Stimulated activated CD8-positive, alpha-beta memory T cell treated with anti-CD3 and anti-CD28 coated beads, Interleukin-4, amount 100 ng/mL, for 48 hours (primary cell): Measurements from ENCODE around the gene RAB27A.
"Not testable (repeated sequence)": the region's sequence is repeated elsewhere in the genome, so short reads cannot be mapped to it uniquely, and the experiment has no call there.

Experiments used
- DNase-seq: peaks from one replicate; pipeline ENCODE4 v3.0.0-alpha.2; 2020

The RAB27A gene

DNA sequence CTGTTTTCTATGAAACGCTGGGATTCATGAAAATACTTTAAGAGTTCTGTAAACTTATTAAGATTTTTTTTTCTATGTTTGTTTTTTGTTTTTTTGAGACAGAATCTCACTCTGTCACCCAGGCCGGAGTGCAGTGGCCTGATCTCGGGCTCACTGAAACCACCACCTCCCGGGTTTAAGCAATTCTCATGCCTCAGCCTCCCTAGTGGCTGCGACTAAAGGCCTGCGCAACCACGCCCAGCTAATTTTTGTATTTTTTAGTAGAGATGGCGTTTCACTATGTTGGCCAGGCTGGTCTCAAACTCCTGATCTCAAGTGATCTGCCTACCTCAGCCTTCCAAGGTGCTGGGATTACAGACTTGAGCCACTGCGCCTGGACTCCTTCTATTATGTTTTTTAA lies 39.7 kb downstream of the RAB27A start:
- DNase-seq, result not testable (repeated sequence)

DNA sequence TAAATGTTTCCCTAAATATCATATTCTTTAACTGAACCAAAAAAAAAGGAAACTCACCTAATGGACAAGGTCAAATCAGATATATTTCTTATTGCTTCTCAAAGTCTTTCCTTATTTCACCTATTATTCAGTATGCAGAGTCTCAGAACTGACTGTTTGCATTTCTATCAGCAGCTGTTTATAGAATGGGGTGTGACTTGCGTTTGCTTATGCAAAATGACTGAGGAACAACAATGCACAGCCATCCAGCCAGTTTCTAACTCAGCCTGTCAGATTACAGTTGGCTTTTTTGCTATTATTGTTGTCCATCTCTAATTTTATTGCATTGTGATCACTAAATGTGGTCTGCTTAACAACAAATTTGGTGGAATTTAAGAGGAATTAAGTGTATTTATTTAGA lies 40.7 kb downstream of the RAB27A start:
- DNase-seq, result no peak

DNA sequence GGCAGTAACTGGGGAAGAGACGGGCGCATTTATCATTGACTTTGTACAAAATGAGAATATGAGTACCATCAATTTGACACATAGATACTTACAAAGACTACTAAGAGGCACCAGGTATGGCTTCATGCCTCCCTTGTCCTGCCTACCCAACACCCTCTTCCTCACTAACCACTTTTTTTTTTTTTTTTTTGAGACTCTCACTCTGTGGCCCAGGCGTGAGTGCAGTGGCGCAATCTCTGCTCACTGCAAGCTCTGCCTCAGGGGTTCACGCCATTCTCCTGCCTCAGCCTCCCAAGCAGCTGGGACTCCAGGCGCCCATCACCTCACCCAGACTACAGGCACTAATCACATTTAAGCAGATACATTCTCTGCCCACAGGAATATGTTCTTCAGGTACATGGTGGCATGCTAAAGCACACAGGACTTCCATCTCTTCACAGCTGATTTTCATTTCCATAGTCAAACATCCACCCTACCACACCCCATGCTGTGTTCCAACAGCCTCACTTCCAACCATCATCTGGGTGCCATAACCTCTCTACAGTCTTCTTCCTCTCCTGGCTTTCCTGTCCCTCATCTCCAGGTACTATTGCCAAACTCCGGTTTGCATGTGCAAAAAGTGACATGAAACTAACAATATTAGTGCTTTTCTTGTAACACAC lies 41.7 kb downstream of the RAB27A start:
- DNase-seq, result no peak

DNA sequence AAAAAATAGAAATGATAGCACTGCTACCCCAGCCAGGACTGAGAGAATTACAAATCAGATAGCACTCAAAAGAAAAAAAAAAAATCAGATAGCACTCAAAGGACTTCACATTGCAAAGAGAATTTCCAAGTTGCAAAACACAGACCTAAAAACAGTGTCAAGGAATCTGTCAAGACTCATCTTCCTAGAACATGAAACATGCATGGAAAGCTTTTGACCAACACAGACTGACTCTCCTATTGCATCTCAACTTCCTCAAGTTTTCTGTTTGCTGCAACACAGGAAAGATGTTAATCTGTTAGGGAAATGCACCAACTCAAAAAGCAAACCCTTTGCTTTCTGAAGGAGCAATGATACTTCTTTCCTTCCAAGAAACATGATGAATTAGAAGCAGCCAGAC lies 42.3 kb downstream of the RAB27A start:
- DNase-seq, result no peak

DNA sequence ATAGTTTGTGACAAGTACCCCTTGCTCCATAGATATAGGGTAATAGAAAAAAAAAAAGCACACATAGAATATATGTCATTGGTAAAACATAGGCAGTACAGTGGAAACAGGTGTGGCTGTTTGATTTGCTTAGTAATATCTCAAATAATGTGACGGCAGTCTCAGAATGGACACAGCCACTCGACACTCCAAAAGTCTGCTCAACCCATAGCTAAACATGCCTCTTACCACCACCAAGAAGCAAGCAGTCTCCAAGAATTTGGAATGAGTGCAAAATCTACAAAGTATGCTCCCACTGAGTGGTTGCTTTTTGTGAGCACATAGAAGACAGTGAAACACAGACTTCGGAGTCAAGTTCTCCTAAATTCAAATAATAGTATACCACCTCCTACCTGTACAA lies 43.0 kb downstream of the RAB27A start:
- DNase-seq, result no peak

DNA sequence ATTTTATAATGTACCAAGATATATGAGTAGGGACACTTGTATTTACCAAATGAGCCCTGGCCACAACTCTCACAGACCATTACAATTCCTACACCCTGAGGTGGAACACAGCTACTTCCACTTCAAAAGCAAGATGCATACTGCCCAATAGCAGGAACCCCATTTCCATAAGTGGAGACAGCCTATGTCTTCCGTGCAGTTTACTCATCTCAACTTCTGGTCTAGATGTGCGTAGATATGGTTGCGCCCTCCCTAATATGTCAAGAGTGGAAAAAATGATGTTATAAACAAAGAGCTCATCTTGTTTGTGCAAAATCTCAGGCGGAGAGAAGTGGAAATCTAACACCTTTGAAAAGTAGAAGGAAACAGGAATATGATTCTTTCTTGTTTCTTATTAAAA lies 44.6 kb downstream of the RAB27A start:
- no peak for DNase-seq

DNA sequence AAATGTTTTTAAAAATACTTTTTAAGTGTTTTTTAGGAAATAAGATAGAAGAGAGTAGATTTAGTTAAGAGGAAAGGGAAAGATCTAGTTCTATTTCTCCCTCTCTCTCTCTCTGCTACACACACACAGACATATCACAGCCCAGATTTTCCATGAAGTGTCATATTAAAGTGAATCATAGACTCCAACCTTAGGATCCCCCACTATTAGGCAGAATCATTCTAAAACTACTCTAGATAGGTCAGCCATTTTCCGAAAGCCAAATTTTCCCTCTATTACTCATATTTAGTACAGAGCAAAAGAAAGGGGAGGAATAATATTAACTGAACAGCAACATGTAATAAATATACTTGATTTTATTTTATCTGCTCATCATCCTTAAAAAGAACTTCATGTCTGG lies 47.7 kb downstream of the RAB27A start:
- no peak for DNase-seq

DNA sequence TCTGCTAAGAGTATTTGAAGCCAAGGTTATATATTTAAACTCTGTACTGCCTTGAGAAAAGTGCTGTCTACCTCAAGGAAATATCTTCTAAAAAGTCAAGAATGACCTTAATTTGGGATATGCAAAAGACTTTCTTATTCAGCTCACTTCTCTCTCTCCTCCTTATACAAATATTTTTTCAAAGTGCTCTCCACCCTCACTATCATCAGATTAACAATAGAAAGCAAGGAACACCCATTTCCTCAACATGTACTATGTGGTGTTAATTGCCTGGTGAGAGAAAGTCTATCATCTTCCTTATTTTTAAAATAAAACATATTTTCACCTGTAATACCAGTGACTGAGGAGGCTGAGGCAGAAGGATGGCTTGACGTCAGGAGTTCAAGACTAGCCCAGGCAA lies 48.4 kb downstream of the RAB27A start:
- DNase-seq, result no peak

DNA sequence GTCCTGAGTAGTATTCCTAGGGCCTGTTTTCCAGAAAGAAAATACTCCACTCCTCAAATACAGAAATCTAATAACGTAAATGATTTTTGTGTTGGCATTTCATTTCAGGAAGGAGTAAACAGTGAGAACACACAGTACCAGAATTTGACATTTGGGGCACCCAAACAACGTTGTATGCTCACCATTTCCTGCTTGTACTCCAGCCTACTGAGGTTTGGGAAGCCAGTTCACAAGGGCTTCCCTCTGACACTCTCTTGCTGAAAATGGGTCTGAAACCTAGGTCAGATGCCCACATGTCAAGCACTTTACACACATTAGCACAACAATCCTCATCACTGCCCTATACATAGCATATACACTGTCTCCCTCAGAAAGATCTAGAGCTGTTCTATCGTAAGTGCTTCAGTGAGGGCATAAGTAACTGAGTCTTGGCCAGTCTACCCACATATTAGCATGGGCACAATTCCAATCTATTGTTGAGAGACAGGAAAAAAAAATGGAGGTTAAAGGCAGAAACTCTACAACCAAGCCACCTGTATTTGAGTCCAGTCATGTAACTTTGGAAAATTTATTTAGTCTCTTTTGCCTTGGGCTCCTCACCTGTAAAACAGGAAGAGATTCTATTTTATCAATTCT lies 49.4 kb downstream of the RAB27A start:
- no peak for DNase-seq

DNA sequence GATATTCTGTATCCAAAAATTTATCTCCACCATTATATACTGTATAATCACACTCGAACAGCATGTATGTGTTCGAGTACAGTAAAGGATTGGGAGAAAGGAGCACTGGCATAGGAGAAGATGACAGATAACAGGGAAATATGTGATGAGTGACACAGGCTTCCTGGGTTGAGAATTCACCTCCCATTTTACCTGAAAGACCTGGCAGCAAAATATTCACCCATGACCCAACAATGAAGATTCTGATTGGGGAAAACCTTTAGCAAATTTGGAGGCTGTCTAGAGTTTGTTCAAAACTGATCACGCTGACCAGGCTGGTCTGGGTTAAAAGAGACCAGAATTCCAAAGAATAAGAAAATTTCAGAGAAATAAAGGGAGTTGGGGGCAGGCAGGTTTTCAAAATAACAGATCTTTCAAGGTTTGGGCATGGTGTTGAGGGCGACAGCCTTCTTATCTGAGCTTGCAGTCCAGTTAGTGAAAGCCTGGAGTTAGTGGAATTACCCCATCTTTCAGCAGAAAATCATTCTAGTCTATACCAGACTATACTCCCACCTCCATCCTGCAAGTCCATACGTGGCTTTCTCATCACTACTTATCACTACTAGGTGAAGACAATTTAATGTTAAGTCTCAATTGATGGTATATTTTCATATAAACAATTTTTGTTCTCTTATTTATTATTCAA lies 50.0 kb downstream of the RAB27A start:
- no peak for DNase-seq

DNA sequence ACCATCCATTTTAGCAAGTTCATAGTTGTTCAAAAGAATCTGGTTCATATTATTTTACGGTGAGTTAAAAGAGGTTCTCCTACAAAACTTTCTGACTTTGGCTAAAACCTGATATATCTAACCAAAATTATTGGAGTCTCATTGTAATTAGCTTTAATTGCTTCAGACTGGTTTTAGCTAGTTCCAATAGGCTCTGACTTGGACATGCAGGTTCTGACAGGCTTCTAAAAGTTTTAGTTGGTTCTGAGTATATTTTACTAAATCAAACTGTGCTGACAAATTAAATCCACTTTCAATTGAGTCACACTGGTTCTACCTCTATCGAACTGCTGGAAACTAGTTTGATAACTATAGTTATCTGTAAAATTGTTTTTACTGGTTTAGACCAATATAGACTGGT lies 50.7 kb downstream of the RAB27A start:
- DNase-seq, result no peak

DNA sequence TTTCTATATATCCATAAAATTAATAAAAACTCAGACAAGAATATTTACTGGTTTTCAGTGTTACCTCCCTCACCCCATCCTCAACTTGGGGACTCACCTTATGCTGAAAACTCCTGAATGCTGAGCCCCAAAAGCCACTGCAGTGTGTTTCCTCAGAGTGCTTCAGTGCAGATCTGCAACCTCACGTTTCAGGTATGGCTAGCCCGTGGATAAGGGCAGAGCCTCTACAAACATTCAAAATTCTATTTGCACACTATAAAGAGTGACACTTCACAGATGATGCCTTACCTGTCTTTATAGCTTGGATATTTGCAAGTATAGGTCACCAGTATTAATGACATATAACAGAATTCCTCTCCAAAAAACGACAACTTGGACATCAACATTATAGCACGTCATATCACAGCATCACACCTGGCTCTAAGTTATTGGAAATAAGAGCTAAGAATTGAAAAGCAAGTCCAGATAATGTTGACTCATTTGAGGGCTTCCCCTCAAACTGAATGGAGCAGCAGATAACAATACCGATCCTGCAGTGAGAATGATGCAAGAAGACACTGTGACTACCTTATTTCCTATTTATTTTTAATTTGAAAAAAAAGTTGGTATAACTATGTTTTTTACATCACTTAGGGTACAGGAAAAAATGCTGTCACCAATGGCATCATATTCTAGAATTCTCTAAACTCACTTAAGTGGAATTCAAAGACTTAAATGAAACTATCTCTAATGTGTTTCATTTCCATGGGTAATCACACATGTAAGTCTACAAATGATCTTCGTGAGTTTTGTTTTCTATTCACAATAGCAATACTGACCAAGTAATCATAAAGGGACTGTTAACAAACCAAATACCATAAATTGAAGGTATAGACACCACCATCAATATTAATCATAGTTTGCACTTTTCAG lies 52.1 kb downstream of the RAB27A start:
- DNase-seq, result no peak

DNA sequence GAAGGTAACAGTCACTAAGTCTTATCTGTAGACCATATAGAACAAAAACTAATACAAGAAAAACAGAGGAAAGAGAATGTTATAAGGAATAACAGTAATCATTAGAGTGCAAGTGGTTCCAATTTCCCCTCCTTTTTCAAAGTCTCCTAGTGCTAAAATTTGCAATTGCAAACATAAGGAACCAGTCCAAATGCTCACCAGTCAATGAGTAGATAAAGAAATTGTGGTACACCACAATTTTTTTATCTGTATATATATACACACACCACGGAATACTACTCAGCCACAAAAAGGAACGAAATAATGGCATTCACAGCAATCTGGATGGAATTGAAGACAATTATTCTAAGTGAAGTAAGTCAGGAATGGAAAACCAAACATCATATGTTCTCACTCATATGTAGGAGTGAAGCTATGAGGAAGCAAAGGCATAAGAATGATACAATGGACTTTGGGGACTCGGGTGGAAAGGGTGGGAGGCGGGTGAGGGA lies 54.0 kb downstream of the RAB27A start:
- DNase-seq, result no peak

DNA sequence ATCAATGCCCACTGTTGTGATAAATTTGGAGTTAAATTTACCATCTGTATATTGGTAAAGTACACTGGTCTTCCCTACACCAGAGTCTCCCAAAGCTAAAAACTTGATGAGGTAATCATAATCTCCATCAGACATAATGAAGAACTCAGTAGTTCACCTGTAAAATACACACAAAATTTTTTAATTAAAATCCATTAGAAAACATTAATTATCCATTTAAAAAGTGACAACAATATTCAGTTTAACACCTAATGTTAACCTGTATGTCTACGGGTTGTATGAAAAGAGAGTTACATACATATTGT lies 54.9 kb downstream of the RAB27A start:
- no peak for DNase-seq

DNA sequence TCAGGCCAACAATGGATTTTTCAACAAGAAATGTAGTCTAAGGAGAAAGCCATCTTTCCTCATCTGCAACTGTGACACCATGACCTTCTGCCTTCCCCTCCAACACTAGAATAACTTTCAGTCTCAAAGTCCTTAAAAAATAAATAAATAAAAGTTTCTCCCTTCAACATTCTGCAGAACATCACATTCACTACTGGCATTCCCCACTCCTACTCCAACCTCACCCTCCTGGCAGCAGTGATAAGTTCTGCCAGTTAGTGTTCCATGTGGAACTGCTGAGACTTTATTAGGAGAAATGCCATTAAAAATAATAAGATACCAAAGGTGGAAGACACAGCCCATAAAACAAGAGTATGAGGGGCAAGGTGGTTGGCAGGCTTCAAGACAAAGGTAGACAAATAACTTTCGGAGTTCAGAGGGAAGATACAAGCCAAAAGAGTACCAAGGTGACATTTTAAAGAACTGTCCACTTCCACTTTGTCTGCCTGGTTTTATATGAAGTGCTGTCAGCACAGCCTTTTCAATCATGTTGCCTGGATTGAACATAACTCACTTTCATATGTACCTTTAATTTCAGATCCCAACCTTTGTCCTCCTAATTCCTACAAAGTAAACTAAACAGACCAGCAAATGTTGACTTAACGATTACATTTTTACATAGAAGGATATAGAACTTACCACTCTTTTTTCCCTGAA lies 55.4 kb downstream of the RAB27A start:
- no peak for DNase-seq

DNA sequence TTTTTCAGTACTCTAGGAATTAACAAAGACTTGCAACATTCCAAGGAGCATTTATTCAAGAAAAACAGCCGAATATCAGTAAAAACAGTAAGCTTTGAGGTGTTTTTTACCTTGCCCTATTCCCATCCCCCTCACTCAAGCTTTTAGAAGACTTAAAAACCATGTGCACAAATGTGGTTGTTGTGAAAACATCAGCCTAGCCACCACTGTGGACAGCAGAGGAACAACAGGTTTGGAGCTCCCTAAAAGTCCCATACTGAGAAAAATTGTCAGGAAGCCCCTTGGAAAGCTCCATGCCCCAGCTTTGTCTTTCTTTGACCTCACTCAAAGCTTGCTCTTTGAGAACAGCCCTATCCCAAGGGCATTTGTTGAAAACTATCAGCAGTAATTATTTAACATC lies 58.2 kb downstream of the RAB27A start:
- DNase-seq, result no peak

DNA sequence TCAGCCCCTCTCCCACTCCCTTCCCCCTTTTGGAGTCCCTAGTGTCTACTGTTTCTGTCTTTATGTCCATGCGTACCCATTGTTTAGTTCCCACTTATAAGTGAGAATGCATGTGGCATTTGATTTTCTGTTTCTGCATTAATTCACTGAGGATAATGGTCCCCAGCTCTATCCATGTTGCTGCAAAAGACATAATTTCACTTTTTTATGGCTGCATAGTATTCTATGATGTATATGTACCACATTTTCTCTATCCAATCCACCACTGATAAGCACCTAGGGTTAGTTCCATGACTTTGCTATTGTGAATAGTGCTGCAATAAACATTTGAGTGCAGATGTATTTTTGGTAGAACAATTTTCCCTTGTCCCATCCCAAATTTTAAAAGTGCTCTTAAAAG lies 58.7 kb downstream of the RAB27A start:
- DNase-seq, result no peak

DNA sequence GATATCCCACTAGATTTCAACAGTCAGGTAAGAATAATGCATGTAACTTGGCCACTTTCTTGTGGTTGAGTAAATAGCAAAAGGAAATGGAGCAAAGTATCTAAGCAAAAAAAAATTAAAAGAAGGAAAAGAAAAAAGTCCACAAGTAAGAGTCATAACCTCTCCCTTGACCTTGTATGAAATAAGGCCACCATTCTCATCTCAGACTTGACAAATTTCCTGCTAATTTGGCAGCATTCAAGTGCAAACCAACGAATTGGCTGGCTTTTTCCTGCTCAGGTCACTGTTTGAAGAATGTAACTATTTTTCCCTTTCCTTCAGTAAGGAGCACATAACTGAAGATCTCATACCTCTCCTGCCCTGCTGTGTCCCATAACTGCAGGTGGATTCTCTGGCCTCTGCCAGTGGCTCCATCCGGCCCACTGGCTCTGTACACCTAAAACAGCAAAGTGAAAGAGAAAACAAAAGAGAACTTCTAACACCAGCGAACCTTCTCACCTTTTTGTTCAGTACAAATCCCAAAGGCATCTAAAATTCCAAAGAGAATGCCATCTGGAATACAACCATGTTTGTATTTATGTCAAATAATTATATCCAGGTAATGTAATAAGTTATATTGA lies 59.5 kb downstream of the RAB27A start:
- DNase-seq, result no peak

DNA sequence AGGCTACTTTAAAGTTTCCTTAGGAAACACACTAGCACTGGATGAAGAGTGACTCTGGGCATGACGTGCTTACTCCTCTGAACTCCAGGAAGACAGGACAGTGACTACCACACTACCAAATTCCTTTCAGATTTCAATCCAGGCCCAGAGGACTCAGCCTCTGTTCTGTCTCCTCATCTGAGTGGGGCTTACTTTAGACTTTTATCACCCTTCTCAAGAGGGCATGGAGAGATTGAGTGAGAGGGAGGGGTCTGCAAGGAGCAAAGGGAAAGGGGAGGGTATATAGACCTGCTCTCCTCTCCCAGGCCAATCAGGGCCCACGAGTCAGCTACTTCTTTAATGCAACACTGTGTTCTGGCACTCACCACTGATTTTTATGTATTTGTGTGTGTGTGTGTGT lies 63.5 kb downstream of the RAB27A start:
- DNase-seq, result no peak

DNA sequence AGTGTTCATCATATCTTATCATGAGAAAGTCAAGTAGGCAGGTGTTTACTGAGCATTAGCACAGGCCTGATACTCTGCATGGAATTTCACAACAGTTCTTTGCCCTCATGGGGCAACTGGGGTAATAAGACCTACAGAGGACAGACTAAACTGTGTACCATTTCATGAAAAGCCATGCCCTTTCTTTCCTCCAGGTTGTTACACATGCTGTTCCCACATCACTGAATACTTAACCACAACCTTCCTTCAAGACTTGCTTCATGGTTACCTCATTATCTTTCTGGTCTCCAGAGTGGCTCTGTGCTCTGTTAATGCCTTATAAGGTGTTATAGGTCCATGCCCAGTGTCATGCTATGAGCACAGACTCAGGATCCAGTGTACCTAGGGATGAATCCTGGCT lies 64.7 kb downstream of the RAB27A start:
- no peak for DNase-seq

DNA sequence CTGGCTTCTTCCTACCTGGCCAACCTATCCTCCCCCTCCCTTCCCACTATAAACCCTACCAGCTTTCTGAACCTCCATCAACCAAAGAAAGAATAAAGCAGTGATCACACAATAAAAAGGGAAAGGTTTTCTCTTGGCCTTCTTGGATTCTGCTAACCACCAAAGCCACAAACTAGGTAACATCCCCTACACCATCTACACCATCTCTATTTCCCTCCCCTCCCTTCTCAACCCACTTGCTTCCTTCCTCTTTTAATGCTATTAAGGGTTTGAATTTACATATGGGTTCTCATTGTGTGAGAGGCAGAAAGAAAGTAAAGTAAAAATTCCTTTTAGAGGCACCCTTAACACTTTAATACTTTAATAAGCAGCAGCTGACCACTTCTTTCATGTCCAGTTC lies 67.0 kb downstream of the RAB27A start:
- no peak for DNase-seq
